DMS 273 (cell line): ENCODE measurements around the gene ZDHHC11B.
"Not testable (repeated sequence)": the region's sequence is repeated elsewhere in the genome, so short reads cannot be mapped to it uniquely, and the experiment has no call there.

Experiments used
- DNase-seq: peaks from one replicate; lab custom pipeline; 2025; ENCODE audit not compliant: unreplicated experiment; lab: John Stamatoyannopoulos, UW

The ZDHHC11B gene

DNA sequence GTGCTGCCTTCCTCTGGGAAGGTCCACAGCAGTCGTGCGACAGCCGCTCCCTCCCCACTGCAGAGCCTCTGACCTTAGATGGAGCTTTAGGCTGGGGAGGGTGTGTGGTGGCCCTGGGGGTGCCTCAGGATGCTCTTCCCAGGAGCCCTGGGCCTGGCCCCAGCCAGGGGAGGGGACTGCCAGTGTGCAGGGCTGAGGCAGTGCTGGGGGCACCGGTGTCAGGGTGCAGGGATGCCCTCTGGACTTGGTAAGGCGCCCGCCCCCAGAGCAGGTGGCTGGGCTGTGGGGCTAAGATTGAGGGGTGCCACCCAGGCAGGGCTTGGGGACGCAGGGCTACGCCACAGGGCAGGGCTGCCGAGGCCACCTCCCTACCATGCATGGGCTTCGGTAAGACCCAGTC, 13.9 kb downstream of the ZDHHC11B start:
- DNase-seq = not testable (repeated sequence)

DNA sequence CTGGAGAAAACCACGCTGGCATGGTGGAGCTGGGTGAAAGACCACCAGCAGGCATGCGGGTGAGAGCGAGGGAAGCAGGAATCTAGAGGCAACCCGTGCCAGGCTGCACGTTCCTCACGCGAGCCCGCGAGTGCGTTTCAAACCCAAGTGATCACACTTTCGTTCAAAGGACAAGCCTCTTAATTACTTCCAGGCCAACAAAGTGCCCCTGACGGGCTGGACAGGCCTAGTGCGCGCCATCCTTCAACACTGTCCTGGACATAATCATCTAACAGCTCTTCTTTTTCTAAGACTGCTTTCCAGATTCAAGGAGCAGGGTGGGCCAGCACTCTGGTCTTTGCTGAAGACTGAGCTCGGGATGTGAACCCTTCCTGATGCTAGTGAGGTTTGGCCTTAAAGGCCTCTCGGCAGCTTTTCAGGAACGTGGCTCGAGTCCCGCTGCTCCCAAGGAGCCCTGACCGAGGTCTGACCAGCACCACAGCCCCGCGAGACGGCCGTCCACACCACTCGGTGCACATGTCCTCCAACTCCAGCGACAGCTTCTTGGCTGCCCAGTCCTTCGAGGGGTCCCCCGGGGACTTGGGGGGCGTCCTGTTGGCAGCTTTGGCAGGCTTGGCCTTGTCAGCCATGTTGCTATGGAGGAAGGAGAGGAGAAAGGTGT, 14.9 kb downstream of the ZDHHC11B start:
- not testable (repeated sequence) for DNase-seq

DNA sequence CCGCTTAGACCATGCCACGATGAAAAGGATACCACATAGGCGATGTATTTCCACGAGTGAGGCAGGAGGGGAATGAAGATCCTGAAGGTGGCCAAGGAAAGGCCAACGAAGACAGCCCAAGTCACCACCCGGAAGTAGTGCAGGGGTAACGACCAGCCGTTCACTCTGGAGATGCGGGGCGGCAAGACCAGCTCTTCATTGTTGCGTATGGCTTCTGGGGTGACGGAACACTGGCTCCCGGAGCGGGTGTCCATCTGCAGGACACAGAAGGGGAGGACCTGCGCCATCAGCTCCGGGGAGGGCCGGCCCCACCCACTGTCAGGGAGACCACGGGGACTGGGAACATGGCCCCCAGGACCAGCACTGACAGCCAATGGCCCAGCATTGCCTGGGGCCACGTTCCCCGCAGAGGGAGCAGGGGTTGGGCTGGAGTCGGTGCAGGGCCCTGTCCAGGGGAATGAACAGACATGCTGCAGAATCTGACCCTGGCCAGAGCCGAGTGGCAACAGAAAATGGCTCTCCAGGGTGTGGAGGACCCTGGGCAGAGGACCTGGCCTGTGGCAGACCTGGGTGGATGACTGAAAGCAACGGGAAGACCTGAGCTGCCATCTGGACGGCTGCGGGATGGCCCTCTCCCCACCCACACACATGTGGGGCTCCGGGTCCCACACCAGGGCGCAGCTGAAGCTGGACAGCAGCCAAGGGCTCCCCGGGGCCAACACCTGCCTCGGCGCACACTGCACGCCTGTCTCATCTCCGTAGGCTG, 17.7 kb downstream of the ZDHHC11B start:
- DNase-seq = no peak

- no peak for DNase-seq
These were observed 18.4 kb downstream of the ZDHHC11B start for GRCh38 chr5:765948-766631.

DNA sequence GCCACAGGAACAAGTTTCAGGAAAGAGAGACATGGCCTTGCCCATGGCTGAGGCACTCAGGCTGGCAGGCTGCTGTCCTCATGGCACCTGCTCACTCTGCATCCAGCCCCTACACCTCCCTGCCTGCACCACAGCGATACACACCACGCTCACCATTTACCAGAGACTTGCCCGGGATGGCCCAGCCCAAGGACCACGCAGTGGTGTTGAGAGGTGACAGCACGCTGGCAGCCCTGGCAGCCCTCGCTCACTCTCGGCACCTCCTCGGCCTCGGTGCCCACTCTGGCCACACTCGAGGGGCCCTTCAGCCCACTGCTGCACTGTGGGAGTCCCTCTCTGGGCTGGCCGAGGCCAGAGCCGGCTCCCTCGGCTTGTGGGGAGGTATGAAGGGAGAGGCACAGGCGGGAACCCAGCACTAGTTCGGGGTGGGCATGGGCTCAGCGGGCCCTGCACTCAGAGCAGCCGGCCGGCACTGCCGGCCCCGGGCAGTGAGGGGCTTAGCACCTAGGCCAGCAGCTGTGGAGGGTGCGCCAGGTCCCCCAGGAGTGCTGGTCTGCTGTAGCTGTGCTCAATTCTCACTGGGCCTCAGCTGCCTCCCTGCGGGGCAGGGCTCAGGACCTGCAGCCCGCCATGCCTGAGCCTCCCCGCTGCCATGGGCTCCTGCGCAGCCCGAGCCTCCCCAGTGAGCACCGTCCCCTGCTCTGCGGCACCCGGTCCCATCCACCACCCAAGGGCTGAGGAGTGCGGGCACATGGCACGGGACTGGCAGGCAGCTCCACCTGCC, 20.3 kb downstream of the ZDHHC11B start:
- no peak for DNase-seq

- no peak for DNase-seq
These were observed 21.1 kb downstream of the ZDHHC11B start for GRCh38 chr5:763397-763796.

DNA sequence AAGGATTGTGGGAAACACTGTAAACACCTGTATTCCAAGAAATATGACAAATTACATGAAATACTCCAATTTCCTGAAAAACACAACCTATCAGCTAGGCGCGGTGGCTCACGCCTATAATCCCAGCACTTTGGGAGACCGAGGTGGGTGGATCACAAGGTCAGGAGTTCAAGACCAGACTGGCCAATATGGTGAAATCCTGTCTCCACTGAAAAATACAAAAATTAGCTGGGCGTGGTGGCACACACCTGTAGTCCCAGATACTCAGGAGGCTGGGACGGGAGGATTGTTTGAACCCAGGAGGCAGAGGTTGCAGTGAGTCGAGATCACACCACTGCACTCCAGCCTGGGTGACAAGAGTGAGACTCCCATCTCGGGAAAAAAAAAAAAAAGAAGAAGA, 21.5 kb downstream of the ZDHHC11B start:
- DNase-seq = not testable (repeated sequence)

GRCh38 chr5:761854-762710, 22.4 kb downstream of the ZDHHC11B start:
- peak; percentile 41 for DNase-seq

GRCh38 chr5:761059-761771, 23.3 kb downstream of the ZDHHC11B start:
- DNase-seq = no peak

- no peak for DNase-seq
These were observed 24.0 kb downstream of the ZDHHC11B start for GRCh38 chr5:760363-761058.

GRCh38 chr5:759781-760362, 24.7 kb downstream of the ZDHHC11B start:
- DNase-seq = no peak

DNA sequence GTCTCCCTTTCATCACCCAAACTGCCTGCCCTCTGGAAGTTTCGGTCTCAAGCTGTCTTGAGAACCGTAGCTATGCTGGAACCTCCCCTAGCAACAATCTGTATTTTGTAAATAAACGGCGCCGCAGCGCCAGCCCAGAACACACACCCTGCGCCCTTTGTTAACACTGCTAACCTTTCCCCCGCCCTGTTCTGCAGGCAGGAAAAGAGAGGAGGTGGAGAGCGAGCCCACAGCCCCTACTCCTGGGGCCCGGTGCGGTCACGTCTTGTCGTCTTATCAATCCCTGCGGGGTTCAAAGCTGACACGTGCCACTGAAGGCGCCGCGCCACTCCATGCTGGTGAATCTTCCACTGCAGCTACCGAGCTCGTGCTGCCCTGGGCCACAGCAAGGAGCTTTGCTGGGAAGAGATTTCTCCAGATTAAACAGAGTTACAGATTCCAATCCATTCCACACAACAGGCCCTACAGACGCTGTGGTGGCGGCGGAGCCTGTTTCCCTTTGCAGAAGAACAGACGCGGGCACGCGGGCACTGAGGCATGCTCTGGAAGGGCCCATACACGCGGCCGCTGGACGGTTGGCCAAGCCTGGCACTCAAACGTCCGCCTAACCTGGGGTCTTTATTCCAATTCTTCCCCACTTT, 25.3 kb downstream of the ZDHHC11B start:
- no peak for DNase-seq

GRCh38 chr5:758698-759053, 25.9 kb downstream of the ZDHHC11B start:
- no peak for DNase-seq

GRCh38 chr5:757931-758697, 26.4 kb downstream of the ZDHHC11B start:
- DNase-seq = no peak

- DNase-seq = no peak
These were observed 27.1 kb downstream of the ZDHHC11B start for GRCh38 chr5:757346-757930.

DNA sequence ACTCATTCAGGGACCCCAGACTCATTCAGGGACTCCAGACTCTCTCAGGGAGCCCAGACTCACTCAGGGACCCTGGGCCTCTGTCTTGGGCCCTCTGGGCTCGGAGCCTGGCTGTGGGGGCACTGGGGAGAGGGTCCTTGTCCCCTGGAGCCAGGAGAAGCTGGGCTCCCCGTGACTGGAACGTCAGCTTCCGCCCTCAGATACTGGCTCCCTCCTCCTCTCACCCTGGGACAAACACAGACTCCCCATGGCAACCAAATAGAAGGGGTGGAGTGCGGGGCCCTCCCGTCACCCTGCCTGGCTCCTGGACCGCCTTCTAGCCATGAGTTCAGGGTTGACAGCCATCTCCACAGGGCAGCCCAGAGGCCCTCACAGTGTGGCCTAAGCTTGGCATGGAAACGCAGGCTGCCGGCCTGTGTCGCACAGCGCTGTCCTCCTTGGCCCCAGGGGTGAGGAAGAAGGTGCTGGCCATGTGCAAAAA, 27.6 kb downstream of the ZDHHC11B start:
- DNase-seq = no peak

DNA sequence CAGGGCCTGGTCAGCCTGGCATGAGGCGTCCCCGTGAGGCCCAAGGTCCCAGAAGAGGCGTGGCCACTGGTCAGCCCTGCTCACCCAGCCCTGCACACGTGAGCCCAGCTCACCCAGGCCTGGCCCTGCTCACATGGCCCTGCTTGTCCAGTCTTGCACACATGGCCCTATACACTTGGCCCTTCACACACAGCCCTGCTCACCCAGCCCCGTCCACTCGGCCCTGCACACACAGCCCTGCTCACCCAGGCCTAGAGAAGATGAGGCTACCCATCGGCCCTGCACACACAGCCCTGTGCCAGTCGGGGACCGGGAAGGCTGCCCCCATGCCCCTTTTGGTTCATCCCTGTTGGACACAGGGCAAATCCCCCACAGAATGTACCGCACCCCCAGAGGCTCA, 28.4 kb downstream of the ZDHHC11B start:
- DNase-seq = no peak
